Measurements from ENCODE around the gene NTSR1. TPM values are rescaled to one million over a fixed set of nuclear protein-coding genes. Genes with fewer than 3 reads are reported as not detected.

NTSR1 gene
- total RNA-seq, 1 experiment from 2014 or later, result 0.16 TPM

GRCh38 chr20:62796699-62797491, 88.3 kb downstream of the NTSR1 start:
- peak overlapping the region; percentile 17 for H3K27ac Mint-ChIP-seq (ENCODE audit: unreplicated experiment)

DNA sequence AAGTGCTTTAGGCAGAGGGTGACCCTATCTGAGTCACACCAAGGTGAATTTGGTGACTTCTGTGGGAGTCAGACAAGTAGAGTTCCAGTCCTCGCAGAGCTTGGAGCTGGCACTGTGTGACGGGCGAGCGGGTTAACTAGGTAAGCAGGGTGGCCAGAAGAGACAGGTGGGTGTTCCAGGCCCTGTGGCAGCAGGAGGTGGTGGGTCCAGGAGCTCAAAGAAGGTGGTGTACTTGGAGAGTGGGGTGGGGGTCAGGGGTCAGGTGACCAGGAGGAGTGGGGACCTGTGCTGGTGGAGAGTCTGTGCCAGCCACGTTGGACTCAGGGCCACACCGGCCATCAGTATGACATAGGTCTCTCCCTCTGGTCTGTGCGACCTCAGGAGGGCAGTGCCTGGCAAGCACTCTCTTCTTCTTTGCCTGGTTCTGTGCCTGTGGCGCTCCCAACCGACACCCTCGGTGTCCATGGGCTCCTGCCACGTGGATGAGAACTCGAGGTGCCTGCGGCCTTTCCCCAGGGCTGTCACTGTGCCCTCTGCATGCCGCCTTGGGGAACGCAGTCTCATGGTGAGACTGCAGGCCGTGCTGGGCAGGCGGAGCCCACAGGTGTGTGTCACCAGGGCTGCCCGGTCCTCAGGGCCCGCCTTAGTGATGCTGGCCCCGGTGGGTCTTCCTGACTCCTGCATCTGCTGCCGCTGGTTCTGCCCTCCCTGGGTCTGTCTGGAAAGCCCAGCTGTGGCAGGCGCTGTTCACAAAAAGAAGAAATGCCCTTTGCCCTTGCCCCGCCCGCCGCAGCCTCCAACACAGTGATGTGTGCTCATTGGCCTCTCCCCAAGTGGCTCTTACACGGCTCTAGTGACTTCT, 89.3 kb downstream of the NTSR1 start:
- intact Hi-C loops (cut with micrococcal nuclease; ENCODE audit: unreplicated experiment), result loop anchor here (10.0 kb wide), 1 partner anchor 493 kb away; the partner anchor contains the start of gene ADRM1
- Mint-ChIP-seq H3K9me3 (ENCODE audit: unreplicated experiment) (no peaks in the 10 kb centered on the region), H3K27me3 (ENCODE audit: insufficient read depth, unreplicated experiment) (no peaks in the 10 kb centered on the region), H3K27ac (ENCODE audit: unreplicated experiment) (peak overlapping the region; percentile 17), H3K4me1 (ENCODE audit: low read depth, unreplicated experiment) (peaks cover 15% of the 10 kb centered on the region), H3K36me3 (ENCODE audit: insufficient read depth, unreplicated experiment) (peaks cover 83% of the 10 kb centered on the region), H3K4me3 (ENCODE audit: unreplicated experiment) (peak overlapping the region; percentile 80)
- no TSS peak for BruUV-seq (replicated peaks)
- ChIA-PET CTCF (interaction anchor here (0.6 to 0.8 kb wide), 2 partner anchors 91 to 1183 kb away, joined by 3 to 4 read pairs; no protein-coding TSS in a partner anchor), POLR2A (interaction anchor here (0.6 kb wide), 1 partner anchor 57 kb away, joined by 3 read pairs; no protein-coding TSS in a partner anchor)
- no peak overlapping the region for H3K4me3 ChIP-seq (ENCODE audit: low read depth, low read length)
- peaks cover 9% of the 10 kb centered on the region for H3K36me3 ChIP-seq (ENCODE audit: control insufficient read depth, insufficient read depth, low read length)
- H3K4me1 ChIP-seq, result peaks cover 21% of the 10 kb centered on the region
- no peaks in the 10 kb centered on the region for H3K9me3 ChIP-seq
- H3K27me3 ChIP-seq (replicated peaks; ENCODE audit: control insufficient read depth, insufficient read depth, low read length), result no peaks in the 10 kb centered on the region
- DNase-seq, result no peak
- TF ChIP-seq CTCF (IDR thresholded peaks at IDR 0.05; ENCODE audit: insufficient read depth in 1 of 2, low read depth in 1 of 2, low read length in 1 of 2, severe bottlenecking in 1 of 2, unreplicated experiment in 1 of 2), result no peak

More at GRCh38 chr20:62796699-62797491, 88.3 kb downstream of the NTSR1 start:
- CTCF ChIA-PET, result interaction anchor here (0.6 to 3.5 kb wide), 9 partner anchors 8 to 1184 kb away, joined by 3 to 57 read pairs (median 3); partner anchors contain the start of gene OGFR
- H3K4me1 Mint-ChIP-seq (ENCODE audit: low read depth, unreplicated experiment), result peaks cover 15% of the 10 kb centered on the region
- no peak for DNase-seq
- BruUV-seq (replicated peaks), result TSS peak; percentile 5
- intact Hi-C loops (cut with micrococcal nuclease; ENCODE audit: unreplicated experiment), result loop anchor here (10.0 kb wide), 1 partner anchor 492 kb away; the partner anchor contains the start of gene ADRM1
- H3K36me3 Mint-ChIP-seq (ENCODE audit: insufficient read depth, unreplicated experiment), result peaks cover 79% of the 10 kb centered on the region
- Histone ChIP-seq H3K4me3 (ENCODE audit: low read depth, low read length) (peak overlapping the region; percentile 83), H3K9me3 (no peaks in the 10 kb centered on the region), H3K36me3 (ENCODE audit: control insufficient read depth, insufficient read depth, low read length) (peaks cover 9% of the 10 kb centered on the region), H3K4me1 (peaks cover 21% of the 10 kb centered on the region), H3K27me3 (replicated peaks; ENCODE audit: control insufficient read depth, insufficient read depth, low read length) (no peaks in the 10 kb centered on the region)
- H3K27me3 Mint-ChIP-seq (ENCODE audit: insufficient read depth, unreplicated experiment), result no peaks in the 10 kb centered on the region
- no peak for TF ChIP-seq CTCF (IDR thresholded peaks at IDR 0.05; ENCODE audit: insufficient read depth in 1 of 2, low read depth in 1 of 2, low read length in 1 of 2, severe bottlenecking in 1 of 2, unreplicated experiment in 1 of 2)
- POLR2A ChIA-PET, result interaction anchor here (0.5 to 1.0 kb wide), 7 partner anchors 8 to 730 kb away, joined by 3 to 17 read pairs (median 3); partner anchors contain the start of gene OGFR
- H3K9me3 Mint-ChIP-seq (ENCODE audit: unreplicated experiment), result no peaks in the 10 kb centered on the region
- peak overlapping the region; percentile 89 for H3K4me3 Mint-ChIP-seq (ENCODE audit: unreplicated experiment)

DNA sequence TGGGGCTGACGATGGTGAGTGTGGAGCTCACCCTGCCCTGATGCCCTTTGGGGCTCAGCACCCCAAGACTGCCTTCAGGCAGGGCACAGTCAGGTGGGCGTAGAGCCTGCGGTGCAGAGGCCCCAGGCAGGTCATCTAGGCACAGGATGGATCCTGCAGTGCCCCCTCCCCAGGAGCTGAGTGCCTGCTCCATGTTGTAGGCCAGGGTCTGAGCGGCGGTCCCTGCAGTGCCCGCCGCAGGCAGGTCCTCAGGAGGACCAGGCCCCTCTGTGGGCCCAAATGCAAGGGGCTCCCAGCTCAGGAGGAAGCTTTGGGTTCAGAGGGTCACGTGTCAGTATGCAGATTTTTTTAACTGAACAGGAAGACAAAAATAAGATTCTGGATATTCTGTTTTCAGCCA, 90.4 kb downstream of the NTSR1 start:
- Mint-ChIP-seq H3K27ac (ENCODE audit: unreplicated experiment) (no peak overlapping the region), H3K27me3 (ENCODE audit: insufficient read depth, unreplicated experiment) (no peaks in the 10 kb centered on the region), H3K9me3 (ENCODE audit: unreplicated experiment) (no peaks in the 10 kb centered on the region), H3K4me3 (ENCODE audit: unreplicated experiment) (no peak overlapping the region), H3K36me3 (ENCODE audit: insufficient read depth, unreplicated experiment) (peaks cover 83% of the 10 kb centered on the region), H3K4me1 (ENCODE audit: low read depth, unreplicated experiment) (peaks cover 15% of the 10 kb centered on the region)
- BruUV-seq (replicated peaks), result no TSS peak
- no peak for DNase-seq
- intact Hi-C loops (cut with micrococcal nuclease; ENCODE audit: unreplicated experiment), result loop anchor here (10.0 kb wide), 1 partner anchor 494 kb away; the partner anchor contains the start of gene ADRM1
- ChIA-PET CTCF (interaction anchor here (0.6 kb wide), 1 partner anchor 413 kb away, joined by 3 read pairs; no protein-coding TSS in a partner anchor), POLR2A (no interaction called here)
- H3K4me3 ChIP-seq (ENCODE audit: low read depth, low read length), result no peak overlapping the region
- H3K27me3 ChIP-seq (replicated peaks; ENCODE audit: control insufficient read depth, insufficient read depth, low read length), result no peaks in the 10 kb centered on the region
- H3K9me3 ChIP-seq, result no peaks in the 10 kb centered on the region
- H3K36me3 ChIP-seq (ENCODE audit: control insufficient read depth, insufficient read depth, low read length), result peaks cover 9% of the 10 kb centered on the region
- H3K4me1 ChIP-seq, result peaks cover 16% of the 10 kb centered on the region
- TF ChIP-seq CTCF (IDR thresholded peaks at IDR 0.05; ENCODE audit: insufficient read depth in 1 of 2, low read depth in 1 of 2, low read length in 1 of 2, severe bottlenecking in 1 of 2, unreplicated experiment in 1 of 2), result no peak
